ENCODE results near the gene TAP1. TPM values are rescaled to one million over a fixed set of nuclear protein-coding genes. Genes with fewer than 3 reads are reported as not detected.

The TAP1 gene
- total and polyA plus RNA-seq, 2 donors (not counting 1 experiment from before 2014, with no cell fraction given) = 126 to 184 TPM

GRCh38 chr6:32843979-32844838, 9.3 kb downstream of the TAP1 start, which contains the start of gene PSMB8:
Gene PSMB8, minus strand, starts transcription at chr6:32844047. Its CDS starts 51 bp downstream, at chr6:32843996.
- Mint-ChIP-seq H3K4me3 (peak within 1 kb of the TSS; percentile 95), H3K27ac (peak within 1 kb of the TSS; percentile 99), H3K9me3 (ENCODE audit: insufficient read depth) (no peaks in the 10 kb centered on the region), H3K4me1 (peaks cover 86% of the 10 kb centered on the region), H3K27me3 (no peaks in the 10 kb centered on the region)
- intact Hi-C loops (cut with micrococcal nuclease) = loop anchor here (1.0 to 5.0 kb wide), 4 partner anchors 10 to 177 kb away; partner anchors contain the start of genes BRD2, HLA-DMB, HLA-DQB1 and PSMB9
- Histone ChIP-seq H3K4me3 (ENCODE audit: control extremely low read depth in 1 of 5, extremely low read depth in 1 of 5, insufficient read depth in 1 of 5, low read depth in 2 of 5, low read length in 4 of 5) (peak within 1 kb of the TSS; percentile 88 to 100 (median 95)), H3K9ac (ENCODE audit: low read length) (peak within 1 kb of the TSS; percentile 96), H4K20me1 (ENCODE audit: control insufficient read depth, insufficient read depth, low read length, poor library complexity, severe bottlenecking) (peaks cover 10% of the 10 kb centered on the region), H3K79me2 (ENCODE audit: control insufficient read depth, insufficient read depth, low read length) (peaks cover 92% of the 10 kb centered on the region), H3K4me2 (replicated peaks; ENCODE audit: low read depth, low read length, poor library complexity, severe bottlenecking) (peak within 1 kb of the TSS; percentile 73), H3K9me3 (ENCODE audit: control extremely low read depth in 1 of 3, control insufficient read depth in 2 of 3, insufficient read depth in 1 of 3, low read length in 2 of 3) (no peaks in the 10 kb centered on the region), H3K27ac (ENCODE audit: low read length in 2 of 2) (peak within 1 kb of the TSS; percentile 96 to 97), H3K4me1 (ENCODE audit: control insufficient read depth in 2 of 2, insufficient read depth in 2 of 2, low read length in 2 of 2) (peaks cover 72 to 81% of the 10 kb centered on the region in 2 donors), H3K27me3 (replicated peaks in 1 of 4; ENCODE audit: control extremely low read depth in 1 of 4, control insufficient read depth in 3 of 4, insufficient read depth in 4 of 4, low read length in 3 of 4) (no peaks in the 10 kb centered on the region), H2AFZ (ENCODE audit: insufficient read depth, low read depth, low read length, poor library complexity, severe bottlenecking) (peak within 1 kb of the TSS; percentile 64), H3K36me3 (replicated peaks in 1 of 2; ENCODE audit: control extremely low read depth in 1 of 2, control insufficient read depth in 1 of 2, extremely low read depth in 1 of 2, insufficient read depth in 2 of 2, low read length in 1 of 2) (peaks cover 7 to 67% of the 10 kb centered on the region in 2 experiments)
- ATAC-seq (ENCODE audit: low read depth) (peak; percentile 78), DNase-seq (peak; percentile 99)
- POLR2A ChIA-PET = interaction anchor here (0.5 to 9.7 kb wide), 19 partner anchors 12 to 573 kb away, joined by 3 to 282 read pairs (median 5); partner anchors contain the start of genes BRD2, HLA-DMA, HLA-DMB and HLA-DOB
- CTCF ChIA-PET = interaction anchor here (1.0 to 11.0 kb wide), 11 partner anchors 12 to 140 kb away, joined by 3 to 359 read pairs (median 8); partner anchors contain the start of genes BRD2, HLA-DMA, PSMB9 and TAP1
- under 1% methylated on average over 33 of the region's 40 CpGs for WGBS (ENCODE audit: insufficient coverage)
- TF ChIP-seq, protein P1, sequence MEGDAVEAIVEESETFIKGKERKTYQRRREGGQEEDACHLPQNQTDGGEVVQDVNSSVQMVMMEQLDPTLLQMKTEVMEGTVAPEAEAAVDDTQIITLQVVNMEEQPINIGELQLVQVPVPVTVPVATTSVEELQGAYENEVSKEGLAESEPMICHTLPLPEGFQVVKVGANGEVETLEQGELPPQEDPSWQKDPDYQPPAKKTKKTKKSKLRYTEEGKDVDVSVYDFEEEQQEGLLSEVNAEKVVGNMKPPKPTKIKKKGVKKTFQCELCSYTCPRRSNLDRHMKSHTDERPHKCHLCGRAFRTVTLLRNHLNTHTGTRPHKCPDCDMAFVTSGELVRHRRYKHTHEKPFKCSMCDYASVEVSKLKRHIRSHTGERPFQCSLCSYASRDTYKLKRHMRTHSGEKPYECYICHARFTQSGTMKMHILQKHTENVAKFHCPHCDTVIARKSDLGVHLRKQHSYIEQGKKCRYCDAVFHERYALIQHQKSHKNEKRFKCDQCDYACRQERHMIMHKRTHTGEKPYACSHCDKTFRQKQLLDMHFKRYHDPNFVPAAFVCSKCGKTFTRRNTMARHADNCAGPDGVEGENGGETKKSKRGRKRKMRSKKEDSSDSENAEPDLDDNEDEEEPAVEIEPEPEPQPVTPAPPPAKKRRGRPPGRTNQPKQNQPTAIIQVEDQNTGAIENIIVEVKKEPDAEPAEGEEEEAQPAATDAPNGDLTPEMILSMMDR (IDR thresholded peaks at IDR 0.05) = no peak
- no peak for TF ChIP-seq EZH2 (IDR thresholded peaks at IDR 0.05; ENCODE audit: borderline replicate concordance, insufficient read depth, low read depth, low read length, poor library complexity, severe bottlenecking)
